Measurements from ENCODE around the gene KHDC1L. TPM values are rescaled to one million over a fixed set of nuclear protein-coding genes. Genes with fewer than 3 reads are reported as not detected.
"Not testable (repeated sequence)": the region's sequence is repeated elsewhere in the genome, so short reads cannot be mapped to it uniquely, and the experiment has no call there.

KHDC1L gene, protein sequence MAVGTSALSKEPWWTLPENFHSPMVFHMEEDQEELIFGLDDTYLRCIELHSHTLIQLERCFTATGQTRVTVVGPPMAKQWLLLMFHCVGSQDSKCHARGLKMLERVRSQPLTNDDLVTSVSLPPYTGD
- total RNA-seq (2014; rRNA removed; shearing (Covaris generic)): not detected in 2 replicates
- polyA plus RNA-seq (2014; cell fraction: nucleus; rRNA removed): not detected in 2 replicates

DNA sequence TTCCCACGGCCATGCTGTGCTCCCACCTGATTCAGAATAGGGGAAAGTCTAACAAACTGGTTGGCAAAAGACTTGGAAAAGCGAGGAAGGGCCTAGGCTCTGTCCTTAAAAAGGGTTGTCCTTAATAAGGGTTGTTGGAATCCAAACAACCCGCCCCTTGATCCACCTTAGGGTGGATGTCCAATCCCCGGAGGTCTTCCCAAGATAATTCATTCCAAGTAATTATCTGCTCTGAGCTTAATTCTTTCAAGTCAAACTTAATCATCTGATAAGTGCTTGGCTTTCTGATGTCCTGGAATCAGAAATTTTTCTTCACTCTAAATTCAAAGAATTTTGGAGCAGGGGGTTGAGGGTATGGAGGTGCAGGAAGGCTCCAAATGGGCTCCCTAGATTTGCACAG lies at the start of gene KHDC1L:
Gene KHDC1L, minus strand, starts transcription at position 101 of the 400 bp plus-strand sequence. Its CDS starts 88 bp downstream, at position 13.
- no peak for DNase-seq (ENCODE audit: extremely low read depth, low read depth)

DNA sequence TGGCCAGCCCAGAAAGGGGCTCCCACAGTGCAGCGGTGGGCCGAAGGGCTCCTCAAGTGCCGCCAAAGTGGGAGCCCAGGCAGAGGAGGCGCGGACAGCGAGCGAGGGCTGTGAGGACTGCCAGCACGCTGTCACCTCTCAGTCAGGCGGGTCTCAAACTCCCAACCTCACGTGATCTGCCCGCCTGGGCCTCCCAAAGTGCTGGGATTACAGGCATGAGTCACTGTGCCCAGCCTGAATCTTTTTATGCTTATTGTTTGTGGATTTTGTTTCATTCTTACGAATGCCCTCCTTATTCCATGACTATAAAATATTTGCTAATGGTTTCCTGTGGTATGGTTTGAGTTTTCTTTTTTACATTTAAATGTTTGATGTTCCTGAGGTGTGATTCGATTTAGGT lies 44.0 kb upstream of the KHDC1L start:
- DNase-seq (ENCODE audit: extremely low read depth, low read depth): not testable (repeated sequence)

- DNase-seq (ENCODE audit: extremely low read depth, low read depth): not testable (repeated sequence)
Measured at GRCh38 chr6:73268896-73269295, 43.6 kb upstream of the KHDC1L start.

- no peak for DNase-seq (ENCODE audit: extremely low read depth, low read depth)
Measured at GRCh38 chr6:73264446-73264845, 39.1 kb upstream of the KHDC1L start.

GRCh38 chr6:73263570-73263909 lies 38.2 kb upstream of the KHDC1L start:
- no peak for DNase-seq (ENCODE audit: extremely low read depth, low read depth)

DNA sequence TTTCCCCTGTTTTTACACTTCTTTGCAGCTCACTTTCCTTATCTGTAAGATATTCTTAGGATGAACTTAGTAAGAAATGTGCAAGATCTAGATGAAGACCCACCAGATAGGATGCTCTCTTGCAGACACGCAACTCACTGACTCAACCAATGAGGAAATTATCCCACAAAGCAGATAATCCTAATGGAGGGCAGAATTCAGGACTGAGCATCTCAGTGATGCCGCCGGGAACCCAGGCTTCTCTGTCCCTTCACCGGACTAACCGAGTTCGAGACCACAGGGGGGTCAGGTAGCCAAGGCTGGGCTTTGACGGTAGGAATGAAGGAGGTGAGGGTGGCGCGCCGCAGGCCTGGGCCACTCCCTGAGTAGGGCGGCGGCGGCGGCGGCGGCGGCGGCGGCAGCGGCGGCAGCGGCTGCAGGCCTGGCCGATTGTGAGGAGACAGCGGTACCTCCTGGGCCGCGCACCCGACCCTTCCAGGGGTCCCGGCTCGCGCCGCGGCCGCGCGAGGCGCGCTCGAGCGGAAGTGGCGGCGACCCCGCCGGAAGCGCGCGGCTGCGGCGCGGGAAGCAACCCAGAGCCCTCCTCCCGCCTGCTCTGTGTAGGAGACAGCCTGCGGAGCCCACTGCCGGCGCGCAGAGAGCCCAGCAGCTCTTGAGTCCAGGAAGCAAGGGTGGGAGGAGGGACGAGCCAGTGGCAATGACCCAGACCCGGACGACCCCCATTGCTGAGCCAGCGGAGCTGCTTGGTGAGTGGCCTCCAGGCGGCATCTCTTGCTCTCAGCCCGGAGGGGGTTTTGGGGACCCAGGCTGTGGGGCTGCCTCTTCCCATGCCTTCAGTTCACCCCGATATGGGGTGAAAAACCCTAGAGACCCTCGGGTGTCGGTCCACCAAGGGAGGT lies 37.6 kb upstream of the KHDC1L start, which contains the start of gene KHDC1:
Gene KHDC1, minus strand, starts transcription at position 526 of the 899 bp plus-strand sequence. CDS start 20,679 bp downstream, outside the sequence.
- DNase-seq (ENCODE audit: extremely low read depth, low read depth): peak; percentile 12

- DNase-seq (ENCODE audit: extremely low read depth, low read depth): no peak
Measured at GRCh38 chr6:73258721-73259120, 33.4 kb upstream of the KHDC1L start.

DNA sequence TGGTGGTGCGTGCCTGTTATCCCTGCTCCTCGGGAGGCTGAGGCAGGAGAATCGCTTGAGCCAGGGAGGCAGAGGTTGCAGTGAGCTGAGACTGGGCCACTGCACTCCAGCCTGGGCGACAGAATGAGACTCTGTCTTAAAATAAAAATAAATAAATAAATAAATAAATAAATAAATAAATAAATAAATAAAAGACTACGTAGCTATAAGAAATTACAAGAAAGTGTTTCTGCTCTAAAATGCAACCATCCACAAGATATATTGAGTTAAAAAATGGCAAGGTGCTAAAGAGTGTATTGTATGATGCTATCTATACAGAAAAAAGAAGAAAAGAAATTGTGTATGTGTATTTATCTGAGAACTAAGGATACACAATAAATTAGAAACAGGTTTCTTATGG lies 29.0 kb upstream of the KHDC1L start:
- DNase-seq (ENCODE audit: extremely low read depth, low read depth): not testable (repeated sequence)

GRCh38 chr6:73252703-73253102 lies 27.4 kb upstream of the KHDC1L start:
- DNase-seq (ENCODE audit: extremely low read depth, low read depth): no peak

DNA sequence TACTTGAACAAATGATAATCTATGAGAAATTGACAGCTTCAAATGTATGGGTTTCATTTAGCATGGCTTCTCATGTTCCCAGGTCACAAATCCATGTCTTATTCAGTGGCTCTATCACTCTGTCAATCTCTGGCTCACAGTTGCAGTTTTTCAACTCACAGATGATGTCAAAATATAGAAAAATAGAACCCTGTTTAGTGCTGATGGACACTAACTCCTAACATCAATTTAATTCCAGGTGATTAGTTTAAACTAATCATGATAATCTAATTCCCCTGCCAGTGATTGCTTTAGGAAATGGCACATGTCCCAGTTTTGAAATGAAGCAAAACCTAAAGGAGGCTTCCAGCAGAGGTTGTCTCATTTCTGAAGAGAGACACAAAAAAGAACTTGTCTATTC lies 24.7 kb upstream of the KHDC1L start:
- DNase-seq (ENCODE audit: extremely low read depth, low read depth): no peak

- DNase-seq (ENCODE audit: extremely low read depth, low read depth): no peak
Measured at GRCh38 chr6:73248192-73248903, 23.1 kb upstream of the KHDC1L start.

DNA sequence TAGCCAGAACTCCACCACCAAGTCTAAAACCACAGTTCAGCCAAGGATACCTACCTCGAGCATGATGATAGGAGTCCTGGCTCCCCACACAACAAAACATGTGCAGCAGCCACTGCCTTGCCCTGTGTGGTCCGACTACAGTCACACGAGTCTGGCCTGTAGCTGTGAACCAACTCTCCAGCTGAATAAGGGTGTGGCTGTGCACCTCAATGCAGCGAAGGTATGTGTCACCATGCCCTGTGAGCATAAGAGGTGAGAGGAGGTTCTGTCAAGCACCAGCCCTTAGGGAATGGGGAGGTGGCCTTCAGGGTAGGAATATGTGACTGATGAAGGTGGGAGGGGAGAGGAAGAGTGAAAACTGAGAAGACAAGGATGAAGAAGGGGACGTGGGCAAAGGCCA lies 16.7 kb upstream of the KHDC1L start:
- DNase-seq (ENCODE audit: extremely low read depth, low read depth): no peak

DNA sequence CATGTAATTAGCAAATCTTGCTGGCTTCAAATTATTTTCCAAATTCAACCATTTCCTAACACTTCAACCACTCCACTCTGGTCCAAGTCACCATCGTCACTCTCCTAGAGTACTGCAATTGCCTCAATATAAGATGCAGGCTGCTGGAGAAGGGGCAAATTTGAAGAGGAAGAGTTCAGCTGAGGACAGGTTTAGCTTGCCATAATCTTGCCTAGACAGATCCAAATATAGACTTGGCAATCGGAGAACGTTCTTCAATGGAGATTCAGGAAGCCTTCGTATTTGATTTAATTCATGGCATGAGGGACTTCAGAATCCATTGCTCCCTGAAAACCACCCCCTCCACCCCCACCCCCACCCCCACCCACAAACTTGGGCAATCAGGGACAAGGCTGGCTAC lies 15.4 kb upstream of the KHDC1L start:
- DNase-seq (ENCODE audit: extremely low read depth, low read depth): no peak

GRCh38 chr6:73236144-73236750 lies 11.0 kb upstream of the KHDC1L start:
- peak; percentile 9 for DNase-seq (ENCODE audit: extremely low read depth, low read depth)

DNA sequence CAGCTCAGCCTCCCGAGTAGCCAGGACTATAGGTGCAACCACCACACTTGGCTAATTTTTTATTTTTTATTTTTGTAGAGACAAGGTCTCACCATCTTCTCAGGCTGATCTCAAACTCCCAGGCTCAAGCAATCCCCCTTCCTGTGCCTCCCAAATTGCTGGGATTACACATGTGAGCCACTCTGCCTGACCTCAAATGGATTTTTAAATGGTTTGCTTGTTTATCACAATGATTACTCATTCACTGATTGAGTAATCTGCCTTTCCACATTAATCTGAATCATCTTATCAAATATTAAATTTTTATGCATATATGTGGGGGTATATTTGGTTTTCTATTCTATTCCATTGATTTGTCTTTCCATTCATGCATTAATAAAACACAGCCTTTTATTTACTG lies 9.4 kb upstream of the KHDC1L start:
- DNase-seq (ENCODE audit: extremely low read depth, low read depth): peak; percentile 4

DNA sequence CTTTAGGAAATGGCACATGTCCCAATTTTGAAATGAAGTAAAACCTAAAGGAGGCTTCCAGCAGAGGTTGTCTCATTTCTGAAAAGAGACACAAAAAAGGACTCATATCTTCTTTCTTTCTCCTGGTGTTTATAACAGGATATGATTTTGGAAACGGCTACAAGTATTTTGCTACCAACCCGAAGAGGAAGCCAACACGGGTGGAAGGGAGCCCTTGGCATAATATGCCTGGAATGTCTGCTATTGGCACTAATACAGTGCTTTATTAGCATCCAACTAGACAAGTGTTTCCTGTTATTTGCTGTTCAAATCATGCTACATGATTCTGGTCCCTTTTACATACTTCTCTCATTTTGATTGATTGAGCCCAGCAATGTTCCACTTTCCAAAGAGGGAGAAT lies 8.7 kb upstream of the KHDC1L start:
- not testable (repeated sequence) for DNase-seq (ENCODE audit: extremely low read depth, low read depth)

DNA sequence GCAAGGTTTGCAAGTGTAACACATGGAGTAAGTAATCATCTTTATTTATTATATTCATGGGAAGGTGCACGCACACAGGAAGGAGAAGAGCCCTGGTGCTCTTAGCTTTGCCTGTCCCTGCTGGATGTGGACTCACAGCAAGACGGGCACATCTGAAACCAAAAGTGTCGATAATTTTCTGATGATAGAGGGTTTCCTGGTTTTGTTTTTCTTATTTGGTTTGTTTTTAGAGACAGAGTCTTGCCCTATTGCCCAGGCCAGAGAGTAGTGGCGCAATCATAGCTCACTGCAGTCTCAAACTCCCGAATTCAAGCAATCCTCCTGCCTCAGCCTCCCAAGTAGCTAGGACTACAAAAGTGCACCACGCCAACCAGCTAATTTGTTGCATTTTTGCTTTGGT lies 7.8 kb upstream of the KHDC1L start:
- DNase-seq (ENCODE audit: extremely low read depth, low read depth): no peak

- no peak for DNase-seq (ENCODE audit: extremely low read depth, low read depth)
Measured at GRCh38 chr6:73231986-73232391, 6.7 kb upstream of the KHDC1L start.

DNA sequence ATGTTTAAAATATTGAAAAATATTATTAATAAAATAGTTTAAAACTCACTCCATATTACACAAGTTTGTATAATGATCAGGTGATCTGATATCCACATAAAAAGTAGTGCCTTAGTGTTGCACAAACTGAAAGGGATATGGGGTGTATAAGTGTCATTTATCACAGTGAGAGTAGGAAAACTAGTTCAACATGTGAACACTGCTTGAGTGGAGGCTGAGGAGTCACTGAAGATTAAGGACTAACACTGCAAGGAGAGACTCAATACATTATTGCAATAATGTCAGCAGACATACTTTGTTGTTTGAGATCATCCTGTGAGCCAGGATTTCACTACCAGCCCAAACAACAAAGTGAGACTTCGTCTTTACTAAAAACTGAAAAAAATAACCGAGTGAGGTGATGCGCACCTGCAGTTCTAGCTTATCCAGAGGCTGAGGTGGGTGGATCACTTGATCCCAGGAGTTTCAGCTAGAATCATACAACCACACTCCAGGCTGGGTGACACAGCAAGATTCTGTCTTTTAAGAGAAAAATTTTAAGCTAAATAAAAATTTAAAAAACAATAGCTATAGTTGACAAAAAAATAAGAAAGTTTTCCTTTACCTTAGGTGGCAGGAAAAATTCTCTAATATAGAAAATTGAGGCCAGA lies 2.4 kb upstream of the KHDC1L start:
- DNase-seq (ENCODE audit: extremely low read depth, low read depth): no peak

- DNase-seq (ENCODE audit: extremely low read depth, low read depth): no peak
Measured at GRCh38 chr6:73216859-73217258, 8.4 kb downstream of the KHDC1L start.

Measured in NCI-H460 (cell line).